Caki2 (cell line): ENCODE measurements around the gene COG2. TPM values are rescaled to one million over a fixed set of nuclear protein-coding genes. Genes with fewer than 3 reads are reported as not detected.
A peak's percentile ranks its signal among the peaks of the same experiment; 100 is the strongest.
"Not testable (repeated sequence)": the region's sequence is repeated elsewhere in the genome, so short reads cannot be mapped to it uniquely, and the experiment has no call there.

Source experiments
- DNase-seq: peaks from one replicate; pipeline ENCODE4 v3.0.0-alpha.2; 2015; ENCODE audit warnings: low read depth
- in situ Hi-C: cut with HindIII; loops from 2 replicates; pipeline ENCODE4 v1.10.0; 2016; ENCODE audit warnings: low sequenced_read_pairs, low pct_unique_long_range_greater_than_20kb, mixed read lengths
- total RNA-seq: library from RNA; depleted of rRNA; stranded (reverse); fragments of >200 nt; shearing (Covaris generic); gene quantifications from 2 replicates; pipeline ENCODE4 v1.2.3, GENCODE V29; 2014; ENCODE audit warnings: low replicate concordance; rRNA removed

COG2 gene, protein sequence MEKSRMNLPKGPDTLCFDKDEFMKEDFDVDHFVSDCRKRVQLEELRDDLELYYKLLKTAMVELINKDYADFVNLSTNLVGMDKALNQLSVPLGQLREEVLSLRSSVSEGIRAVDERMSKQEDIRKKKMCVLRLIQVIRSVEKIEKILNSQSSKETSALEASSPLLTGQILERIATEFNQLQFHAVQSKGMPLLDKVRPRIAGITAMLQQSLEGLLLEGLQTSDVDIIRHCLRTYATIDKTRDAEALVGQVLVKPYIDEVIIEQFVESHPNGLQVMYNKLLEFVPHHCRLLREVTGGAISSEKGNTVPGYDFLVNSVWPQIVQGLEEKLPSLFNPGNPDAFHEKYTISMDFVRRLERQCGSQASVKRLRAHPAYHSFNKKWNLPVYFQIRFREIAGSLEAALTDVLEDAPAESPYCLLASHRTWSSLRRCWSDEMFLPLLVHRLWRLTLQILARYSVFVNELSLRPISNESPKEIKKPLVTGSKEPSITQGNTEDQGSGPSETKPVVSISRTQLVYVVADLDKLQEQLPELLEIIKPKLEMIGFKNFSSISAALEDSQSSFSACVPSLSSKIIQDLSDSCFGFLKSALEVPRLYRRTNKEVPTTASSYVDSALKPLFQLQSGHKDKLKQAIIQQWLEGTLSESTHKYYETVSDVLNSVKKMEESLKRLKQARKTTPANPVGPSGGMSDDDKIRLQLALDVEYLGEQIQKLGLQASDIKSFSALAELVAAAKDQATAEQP
- total RNA-seq: 21.7 and 32.2 TPM in 2 replicates

GRCh38 chr1:230642263-230642959 lies at the start of gene COG2:
Gene COG2, plus strand, starts transcription at chr1:230642481. Its CDS starts 126 bp downstream, at chr1:230642607.
- in situ Hi-C loops: no loop called here
- peak; percentile 93 for DNase-seq

GRCh38 chr1:230592848-230593414 lies 49.4 kb upstream of the COG2 start:
- in situ Hi-C loops: no loop called here
- DNase-seq: no peak

DNA sequence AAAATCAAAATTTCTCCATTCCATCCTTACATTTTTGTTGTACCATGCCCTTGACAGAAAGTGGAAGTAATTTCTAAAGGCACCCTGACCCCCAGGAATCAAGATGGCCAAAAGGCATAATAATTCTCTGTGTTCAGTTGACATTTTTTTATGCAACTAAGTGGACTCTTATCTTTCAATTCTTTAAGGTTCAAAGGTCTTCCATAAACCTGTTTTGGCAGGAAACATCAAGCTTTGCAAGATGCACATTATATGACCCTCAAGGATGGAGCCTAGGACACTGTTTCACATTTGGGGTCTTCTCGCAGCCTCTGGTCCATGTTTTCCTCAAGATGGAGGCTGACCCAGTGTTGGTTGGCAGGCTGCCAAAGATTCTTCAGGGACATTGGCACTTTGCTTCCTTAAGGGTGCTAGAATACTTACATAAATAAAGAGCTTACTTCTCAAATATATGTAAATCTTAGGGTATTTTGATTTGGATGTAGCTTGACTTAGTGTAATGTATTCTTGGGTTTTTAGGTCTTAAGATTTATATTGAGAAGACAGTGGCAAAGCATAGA lies 48.0 kb upstream of the COG2 start:
- no peak for DNase-seq
- in situ Hi-C loops: no loop called here

DNA sequence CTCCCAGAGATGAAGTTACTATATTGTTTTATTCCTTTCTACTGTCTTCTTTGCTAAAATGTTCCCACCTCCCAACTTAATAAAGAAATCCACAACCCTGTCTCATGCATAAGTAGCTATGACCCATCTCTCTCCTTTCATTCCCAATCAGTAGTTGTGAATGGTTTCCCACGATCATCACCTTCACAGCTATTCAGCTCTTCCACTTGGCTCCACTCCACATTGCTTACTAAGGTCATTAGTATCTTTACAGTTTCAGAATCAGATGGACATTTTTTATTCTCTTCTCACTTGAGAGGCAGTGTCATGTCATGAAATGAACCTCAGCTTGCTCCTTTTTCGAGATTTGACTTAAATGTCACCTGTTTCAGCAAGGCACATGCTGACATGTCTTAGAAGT lies 47.1 kb upstream of the COG2 start:
- in situ Hi-C loops: no loop called here
- no peak for DNase-seq

- in situ Hi-C loops: no loop called here
- DNase-seq: no peak
These were observed 46.0 kb upstream of the COG2 start for GRCh38 chr1:230596306-230596705.

DNA sequence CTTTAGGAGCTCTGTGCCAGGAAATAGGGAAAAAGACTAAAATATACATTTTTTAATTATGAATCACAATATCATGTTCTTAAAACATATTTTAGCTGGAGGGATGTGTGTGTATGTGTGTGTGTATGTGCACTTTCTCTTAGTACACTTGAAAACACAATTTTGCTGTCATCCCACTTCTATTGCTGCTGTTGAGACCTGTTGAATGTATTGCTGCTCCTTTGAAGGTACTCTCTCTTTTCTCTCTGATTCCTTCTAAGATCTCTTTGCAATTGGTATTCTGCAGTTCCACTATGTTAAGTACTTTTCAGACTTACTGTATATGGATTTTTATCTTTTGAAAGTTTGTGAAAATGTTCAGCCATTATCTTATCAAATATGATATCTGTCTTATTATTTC lies 43.5 kb upstream of the COG2 start:
- no peak for DNase-seq
- in situ Hi-C loops: no loop called here

DNA sequence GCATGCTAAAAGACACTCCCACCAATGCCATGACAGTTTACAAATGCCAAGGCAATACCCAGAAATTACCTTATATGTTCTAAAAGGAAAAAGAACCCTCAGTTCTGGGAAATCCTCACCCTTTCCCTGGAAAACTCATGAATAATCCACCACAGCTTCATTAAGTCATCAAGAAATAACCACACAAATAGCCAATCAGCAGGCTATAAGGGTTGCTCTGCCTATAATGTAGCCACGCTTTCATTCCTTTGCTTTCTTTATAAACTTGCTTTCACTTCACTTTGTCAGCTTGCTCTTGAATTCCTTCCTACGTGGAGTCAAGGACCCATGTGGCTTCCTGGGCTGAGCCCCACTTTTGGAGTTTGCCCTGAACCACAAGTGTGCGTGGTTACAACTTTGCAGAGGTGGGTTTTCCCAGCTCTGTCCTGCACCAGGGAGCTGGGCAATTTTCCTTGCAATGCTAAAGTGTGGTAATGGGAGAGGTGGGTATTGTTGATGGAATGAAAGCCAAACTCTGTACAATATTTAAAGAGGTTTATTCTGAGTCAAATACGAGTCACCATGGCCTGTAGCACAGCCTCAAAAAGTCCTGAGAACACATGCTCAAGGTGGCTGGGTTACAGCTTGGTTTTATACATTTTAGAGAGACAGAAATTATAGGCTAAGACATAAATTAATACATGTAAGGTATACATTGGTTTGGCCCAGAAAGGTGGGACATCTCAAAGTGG lies 42.2 kb upstream of the COG2 start:
- in situ Hi-C loops: no loop called here
- DNase-seq: no peak

DNA sequence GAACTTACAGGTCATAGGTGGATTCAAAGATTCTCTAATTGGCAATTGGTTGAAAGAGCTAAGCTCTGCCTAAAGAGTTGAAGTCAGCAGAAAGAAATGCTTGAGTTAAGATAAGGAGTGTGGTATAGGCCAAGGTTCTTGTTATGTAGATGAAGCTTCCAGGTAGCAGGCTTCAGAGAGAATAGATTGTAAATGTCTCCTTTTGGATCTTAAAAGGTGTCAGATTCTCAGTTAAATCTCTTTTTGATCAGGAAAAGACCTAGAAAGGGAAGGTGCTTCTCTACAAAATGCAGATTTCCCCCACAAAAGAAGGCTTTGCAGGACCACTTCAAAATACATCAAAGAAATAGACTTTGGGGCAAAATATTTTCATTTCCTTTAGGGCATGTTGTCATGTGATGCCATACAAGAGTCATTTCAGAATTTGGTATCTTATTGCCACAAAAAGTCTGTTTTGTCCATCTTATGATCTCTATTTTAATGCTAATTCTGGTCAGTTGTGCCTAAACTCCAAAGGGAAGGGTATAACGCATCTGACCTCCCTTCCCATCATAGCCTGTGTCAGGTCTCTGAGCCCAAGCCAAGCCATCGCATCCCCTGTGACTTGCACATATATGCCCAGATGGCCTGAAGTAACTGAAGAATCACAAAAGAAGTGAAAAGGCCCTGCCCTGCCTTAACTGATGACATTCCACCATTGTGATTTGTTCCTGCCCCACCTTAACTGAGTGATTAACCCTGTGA lies 41.5 kb upstream of the COG2 start:
- DNase-seq, in situ Hi-C loops: not testable (repeated sequence)

GRCh38 chr1:230609208-230609607 lies 33.1 kb upstream of the COG2 start:
- DNase-seq: no peak
- in situ Hi-C loops: no loop called here

GRCh38 chr1:230610589-230610988 lies 31.7 kb upstream of the COG2 start:
- in situ Hi-C loops: no loop called here
- DNase-seq: no peak

DNA sequence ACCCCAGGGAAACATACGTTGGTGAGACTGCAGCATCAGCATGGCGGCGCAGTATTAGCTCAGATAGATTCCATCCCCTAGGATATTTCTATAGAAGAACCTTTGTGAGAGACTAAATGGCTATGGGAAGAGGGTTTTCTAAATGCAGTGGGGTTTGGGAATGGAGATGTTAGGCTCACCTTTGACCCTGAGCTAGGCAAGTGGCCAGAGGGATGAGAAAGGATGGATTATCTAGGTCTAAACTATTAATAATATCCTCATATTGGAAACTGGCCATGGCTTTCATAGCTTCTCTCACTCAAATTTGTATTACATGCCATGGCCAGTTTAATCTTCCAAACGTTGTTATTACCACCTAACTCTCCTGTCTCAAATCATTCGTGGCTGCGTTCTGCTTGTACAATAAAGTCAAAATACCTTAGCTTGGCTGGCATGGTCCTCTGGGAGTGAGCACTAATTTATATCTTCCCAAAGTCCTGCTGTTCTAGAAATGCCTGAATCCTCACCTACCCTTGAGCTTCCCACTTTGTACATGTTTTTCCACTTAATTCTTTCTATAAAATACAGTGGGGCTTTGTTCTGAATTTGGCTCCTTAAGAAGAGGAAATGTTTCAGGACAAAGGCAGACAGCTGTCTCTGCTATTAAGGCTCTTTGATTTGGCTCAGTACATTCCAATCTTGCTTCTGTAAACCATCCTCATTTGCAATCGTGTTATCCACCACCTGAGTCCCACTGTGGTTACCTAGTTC lies 31.0 kb upstream of the COG2 start:
- no peak for DNase-seq
- in situ Hi-C loops: no loop called here

DNA sequence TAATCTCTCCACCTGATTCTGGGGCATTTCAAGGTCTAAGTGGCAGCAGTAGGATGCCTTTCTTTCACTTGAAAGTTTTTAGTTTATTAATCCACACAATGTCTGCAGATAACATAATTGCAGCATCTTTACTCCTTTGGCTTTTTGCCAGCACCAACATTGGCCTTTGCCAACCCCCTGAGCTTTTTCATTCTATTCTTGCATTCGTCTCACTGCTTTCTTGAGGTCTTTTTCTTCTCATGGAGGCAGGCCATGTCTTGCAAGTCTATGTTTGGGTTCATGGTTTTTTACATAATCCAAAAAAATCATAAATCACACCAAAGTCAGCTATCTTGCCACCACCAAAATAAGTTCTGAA lies 30.4 kb upstream of the COG2 start:
- in situ Hi-C loops: no loop called here
- DNase-seq: no peak

GRCh38 chr1:230612651-230613050 lies 29.6 kb upstream of the COG2 start:
- in situ Hi-C loops: no loop called here
- no peak for DNase-seq

GRCh38 chr1:230614121-230614520 lies 28.2 kb upstream of the COG2 start:
- DNase-seq: no peak
- in situ Hi-C loops: no loop called here

DNA sequence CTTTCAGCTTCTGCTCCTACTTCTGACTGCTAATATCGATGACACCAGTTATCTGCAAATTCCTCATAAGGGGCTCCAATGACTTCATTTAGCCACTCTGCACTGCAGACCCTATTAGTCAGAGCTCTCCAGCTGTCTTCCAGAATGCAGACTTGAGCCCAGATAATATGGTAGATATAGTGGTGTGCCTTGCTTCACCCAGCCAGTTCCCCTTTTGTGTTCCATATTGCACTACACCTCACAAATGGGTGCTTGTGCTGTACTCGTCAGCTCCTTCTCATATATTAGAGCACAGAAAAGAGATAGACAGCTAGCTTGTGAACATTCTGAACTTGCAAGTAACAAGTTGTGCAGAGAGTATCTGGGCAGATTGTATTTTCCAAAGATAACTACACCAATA lies 23.7 kb upstream of the COG2 start:
- in situ Hi-C loops: no loop called here
- DNase-seq: no peak

GRCh38 chr1:230620649-230621323 lies 21.5 kb upstream of the COG2 start:
- in situ Hi-C loops: no loop called here
- no peak for DNase-seq
